UCSD-AML1 (cell line): ENCODE measurements around the gene ACKR2.
"Not testable (repeated sequence)": the region's sequence is repeated elsewhere in the genome, so short reads cannot be mapped to it uniquely, and the experiment has no call there.

ENCODE experiments used
- DNase-seq: peaks from one replicate; lab custom pipeline; 2025; ENCODE audit not compliant: unreplicated experiment; lab: John Stamatoyannopoulos, UW

The ACKR2 gene

GRCh38 chr3:42855219-42855546, 45.9 kb downstream of the ACKR2 start:
- no peak for DNase-seq

- DNase-seq, result no peak
These were observed 46.5 kb downstream of the ACKR2 start for GRCh38 chr3:42855547-42856380.

GRCh38 chr3:42856544-42856943, 47.3 kb downstream of the ACKR2 start:
- DNase-seq, result no peak

GRCh38 chr3:42864321-42864950, 55.2 kb downstream of the ACKR2 start:
- no peak for DNase-seq

GRCh38 chr3:42865256-42865655, 56.0 kb downstream of the ACKR2 start:
- DNase-seq, result no peak

- DNase-seq, result no peak
These were observed 57.9 kb downstream of the ACKR2 start for GRCh38 chr3:42867138-42867537.

- no peak for DNase-seq
These were observed 59.6 kb downstream of the ACKR2 start for GRCh38 chr3:42868841-42869240.

GRCh38 chr3:42871592-42872196, 62.4 kb downstream of the ACKR2 start:
- no peak for DNase-seq

GRCh38 chr3:42872718-42873117, 63.5 kb downstream of the ACKR2 start:
- DNase-seq, result no peak

GRCh38 chr3:42873221-42873982, 64.2 kb downstream of the ACKR2 start:
- no peak for DNase-seq

- no peak for DNase-seq
These were observed 65.5 kb downstream of the ACKR2 start for GRCh38 chr3:42874749-42875148.

- DNase-seq, result no peak
These were observed 66.3 kb downstream of the ACKR2 start, which contains the start of gene CYP8B1 for GRCh38 chr3:42875325-42876151. Gene CYP8B1, minus strand, starts transcription at chr3:42875879. Its CDS starts 63 bp downstream, at chr3:42875816.

- DNase-seq, result no peak
These were observed 67.2 kb downstream of the ACKR2 start for GRCh38 chr3:42876401-42876800.

- DNase-seq, result no peak
These were observed 67.9 kb downstream of the ACKR2 start for GRCh38 chr3:42876940-42877720.

GRCh38 chr3:42877881-42878280, 68.6 kb downstream of the ACKR2 start:
- DNase-seq, result no peak

- no peak for DNase-seq
These were observed 70.9 kb downstream of the ACKR2 start for GRCh38 chr3:42880183-42880582.

GRCh38 chr3:42880601-42881451, 71.6 kb downstream of the ACKR2 start:
- peak; percentile 74 for DNase-seq

GRCh38 chr3:42883251-42883930, 74.1 kb downstream of the ACKR2 start:
- DNase-seq, result not testable (repeated sequence)
